GM12878 (cell line): ENCODE results near the gene MAST4. TPM values are rescaled to one million over a fixed set of nuclear protein-coding genes. Genes with fewer than 3 reads are reported as not detected.

ENCODE experiments used
- CHD1 ChIP-seq: IDR thresholded peaks from 2 replicates; pipeline ENCODE4 v1.6.1; 2012; ENCODE audit warnings: low read depth, low read length, improper control_type of control experiment
- CTCF ChIP-seq, 3 experiments: IDR thresholded peaks in 2 of 3; conservative IDR thresholded peaks in 1 of 3; 2 replicates each; pipeline ENCODE4 v1.5.1; 2011; ENCODE audit warnings: low read depth in 3 of 3, low read length in 3 of 3, mild to moderate bottlenecking in 3 of 3, control low read depth in 2 of 3, moderate library complexity in 2 of 3, inconsistent platforms in 1 of 3, mixed read lengths in 1 of 3; ENCODE audit not compliant: control insufficient read depth in 2 of 3, insufficient read depth in 1 of 3; ENCODE audit errors: extremely low read depth in 1 of 3
- DPF2 ChIP-seq: fragments of 450-650 bp; IDR thresholded peaks from 2 replicates; pipeline ENCODE4 v1.6.1; 2017; ENCODE audit warnings: mild to moderate bottlenecking
- E4F1 ChIP-seq: fragments of 450-650 bp; IDR thresholded peaks from 2 replicates; pipeline ENCODE4 v1.6.1; 2018; ENCODE audit warnings: borderline replicate concordance, mild to moderate bottlenecking; ENCODE audit not compliant: partially characterized antibody
- FOXK2 ChIP-seq: fragments of 450-650 bp; IDR thresholded peaks from 2 replicates; pipeline ENCODE4 v1.6.1; 2017; ENCODE audit warnings: mild to moderate bottlenecking, moderate library complexity
- IRF4 ChIP-seq: IDR thresholded peaks from 2 replicates; pipeline ENCODE4 v1.6.1; 2011; ENCODE audit warnings: low read depth, low read length
- MEF2B ChIP-seq: fragments of 450-650 bp; IDR thresholded peaks from 2 replicates; pipeline ENCODE4 v1.6.1; 2018; ENCODE audit warnings: mild to moderate bottlenecking, moderate library complexity; ENCODE audit not compliant: partially characterized antibody, poor library complexity, severe bottlenecking
- MTA2 ChIP-seq: fragments of 450-650 bp; IDR thresholded peaks from 2 replicates; pipeline ENCODE4 v1.6.1; 2016; ENCODE audit warnings: low read depth, mild to moderate bottlenecking, moderate library complexity
- RAD51 ChIP-seq: fragments of 450-650 bp; IDR thresholded peaks from 2 replicates; pipeline ENCODE4 v1.6.1; 2016; ENCODE audit warnings: moderate library complexity, mild to moderate bottlenecking, inconsistent platforms
- polyA plus RNA-seq, 11 experiments: library from polyadenylated mRNA; depleted of rRNA in 4 of 11; unstranded in 6 of 11; stranded (reverse) in 5 of 11; fragments of >200 nt; fragmentation: Nextera tagmentation in 4 of 11; fragmentation: Illumina TruSeq in 1 of 11; extraction: Ambion mirVana in 4 of 11; extraction: Trizol in 1 of 11; gene quantifications; 1 replicate in 1 of 11; 2 replicates in 10 of 11; pipeline versions ENCODE4 v1.2.1 to v1.2.3, GENCODE V29; 2011 to 2016; ENCODE audit warnings: inconsistent platforms in 2 of 11, missing spikeins in 2 of 11, low read depth in 1 of 11
- total RNA-seq, 4 experiments: library from RNA; depleted of rRNA in 3 of 4; stranded (reverse); fragments of >200 nt in 3 of 4; fragmentation: Illumina TruSeq in 1 of 4; extraction: Trizol in 1 of 4; gene quantifications; 2 replicates each; pipeline versions ENCODE4 v1.2.1 to v1.2.3, GENCODE V29; 2013 to 2021
- TF ChIP-seq, protein P1 (sequence below): IDR thresholded peaks from 2 replicates; pipeline ENCODE4 v1.6.1; 2012; ENCODE audit warnings: low read depth, low read length, improper control_type of control experiment

MAST4 gene
- total and polyA plus RNA-seq, 10 of the 15 experiments (the other 5 are each of a cell fraction or from before 2014, with no cell fraction given) = 0.02 to 1.6 (median 0.29) TPM; not detected in 1

DNA sequence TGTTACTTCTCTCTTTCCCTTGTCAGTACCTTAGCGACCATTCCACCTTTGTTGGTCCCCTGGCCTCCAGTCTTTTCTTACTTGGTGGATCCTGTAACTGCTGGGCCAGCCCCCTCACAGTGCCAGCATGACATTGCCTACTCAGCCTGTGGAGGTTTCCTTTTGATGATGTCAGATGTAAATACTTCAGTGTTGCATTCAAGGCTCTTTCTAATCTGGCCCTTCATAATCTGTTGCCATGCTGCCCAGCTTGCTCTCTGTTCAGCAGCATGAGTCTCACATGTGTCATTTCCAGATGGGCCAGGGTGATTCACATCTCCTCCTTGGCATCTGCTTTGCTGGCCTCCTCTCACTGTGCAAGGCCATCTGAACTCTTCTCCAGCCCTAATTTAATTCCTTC lies 57.1 kb downstream of the MAST4 start (continued):
- TF ChIP-seq E4F1 (no peak), CHD1 (no peak), FOXK2 (no peak), DPF2 (no peak), RAD51 (no peak), IRF4 (no peak), MTA2 (no peak), CTCF (IDR thresholded peaks at IDR 0.05 in 2 of 3, conservative IDR thresholded peaks at IDR 0.05 in 1 of 3; ENCODE audit: control insufficient read depth in 2 of 3, extremely low read depth in 1 of 3, insufficient read depth in 1 of 3, low read depth in 3 of 3, low read length in 3 of 3) (no peak), MEF2B (no peak)
- TF ChIP-seq, protein P1, sequence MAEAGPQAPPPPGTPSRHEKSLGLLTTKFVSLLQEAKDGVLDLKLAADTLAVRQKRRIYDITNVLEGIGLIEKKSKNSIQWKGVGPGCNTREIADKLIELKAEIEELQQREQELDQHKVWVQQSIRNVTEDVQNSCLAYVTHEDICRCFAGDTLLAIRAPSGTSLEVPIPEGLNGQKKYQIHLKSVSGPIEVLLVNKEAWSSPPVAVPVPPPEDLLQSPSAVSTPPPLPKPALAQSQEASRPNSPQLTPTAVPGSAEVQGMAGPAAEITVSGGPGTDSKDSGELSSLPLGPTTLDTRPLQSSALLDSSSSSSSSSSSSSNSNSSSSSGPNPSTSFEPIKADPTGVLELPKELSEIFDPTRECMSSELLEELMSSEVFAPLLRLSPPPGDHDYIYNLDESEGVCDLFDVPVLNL = no peak
